ENCODE results near the gene UNC93A.
"Not testable (repeated sequence)": the region's sequence is repeated elsewhere in the genome, so short reads cannot be mapped to it uniquely, and the experiment has no call there.

The UNC93A gene

DNA sequence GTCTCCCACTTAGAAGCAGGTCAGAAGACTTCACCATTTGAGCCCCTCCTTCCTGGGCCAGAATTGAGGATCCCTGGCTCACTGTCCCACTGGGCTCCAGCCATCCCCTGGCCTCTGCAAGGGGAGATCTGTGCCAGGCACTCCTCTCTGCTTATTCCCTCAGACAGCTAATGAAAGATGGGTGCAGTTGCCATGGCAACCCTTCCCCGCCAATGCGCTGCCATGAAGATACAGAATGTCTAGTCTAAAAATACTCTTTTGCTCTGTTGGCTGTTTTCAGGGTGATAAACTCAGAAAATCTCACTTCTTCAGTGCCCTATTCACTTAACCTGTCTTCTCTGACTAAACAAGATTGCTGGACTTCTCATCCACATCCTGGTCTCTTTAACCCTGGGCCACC, 20.2 kb downstream of the UNC93A start:
- ATAC-seq (ENCODE audit: low read depth), result no peak

DNA sequence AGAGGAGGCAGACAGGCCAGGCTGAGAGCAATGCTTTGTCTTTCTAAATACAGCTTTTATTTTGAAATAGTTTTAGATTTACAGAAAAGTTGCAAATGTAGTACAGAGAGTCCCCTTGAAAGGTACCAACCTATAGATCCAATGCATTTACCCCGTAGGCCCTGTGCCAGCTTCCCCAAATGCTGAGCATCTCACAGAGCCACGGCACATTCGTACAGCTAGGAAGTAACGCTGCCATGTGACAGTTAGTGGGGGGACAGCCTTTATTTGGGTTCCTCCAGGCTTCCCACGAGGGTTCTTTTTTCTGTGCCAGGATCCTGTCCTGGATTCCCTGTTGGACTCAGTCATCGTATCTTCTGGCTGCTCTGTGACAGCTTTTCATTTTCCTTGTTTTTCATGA, 20.6 kb downstream of the UNC93A start:
- H3K27me3 ChIP-seq (ENCODE audit: insufficient read depth, poor library complexity, severe bottlenecking), result not testable (repeated sequence)

More for the DNA sequence above, 20.2 kb downstream of the UNC93A start:
- TF ChIP-seq, protein P1, sequence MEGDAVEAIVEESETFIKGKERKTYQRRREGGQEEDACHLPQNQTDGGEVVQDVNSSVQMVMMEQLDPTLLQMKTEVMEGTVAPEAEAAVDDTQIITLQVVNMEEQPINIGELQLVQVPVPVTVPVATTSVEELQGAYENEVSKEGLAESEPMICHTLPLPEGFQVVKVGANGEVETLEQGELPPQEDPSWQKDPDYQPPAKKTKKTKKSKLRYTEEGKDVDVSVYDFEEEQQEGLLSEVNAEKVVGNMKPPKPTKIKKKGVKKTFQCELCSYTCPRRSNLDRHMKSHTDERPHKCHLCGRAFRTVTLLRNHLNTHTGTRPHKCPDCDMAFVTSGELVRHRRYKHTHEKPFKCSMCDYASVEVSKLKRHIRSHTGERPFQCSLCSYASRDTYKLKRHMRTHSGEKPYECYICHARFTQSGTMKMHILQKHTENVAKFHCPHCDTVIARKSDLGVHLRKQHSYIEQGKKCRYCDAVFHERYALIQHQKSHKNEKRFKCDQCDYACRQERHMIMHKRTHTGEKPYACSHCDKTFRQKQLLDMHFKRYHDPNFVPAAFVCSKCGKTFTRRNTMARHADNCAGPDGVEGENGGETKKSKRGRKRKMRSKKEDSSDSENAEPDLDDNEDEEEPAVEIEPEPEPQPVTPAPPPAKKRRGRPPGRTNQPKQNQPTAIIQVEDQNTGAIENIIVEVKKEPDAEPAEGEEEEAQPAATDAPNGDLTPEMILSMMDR (IDR thresholded peaks at IDR 0.05; ENCODE audit: poor library complexity, severe bottlenecking), result no peak
- no peaks in the 10 kb centered on the region for H3K9me3 ChIP-seq (ENCODE audit: severe bottlenecking)
- no peaks in the 10 kb centered on the region for H3K27me3 ChIP-seq (ENCODE audit: insufficient read depth, poor library complexity, severe bottlenecking)
- no peaks in the 10 kb centered on the region for H3K36me3 ChIP-seq (ENCODE audit: low read depth)
- no peak overlapping the region for H3K4me3 ChIP-seq (ENCODE audit: severe bottlenecking)
- no peak overlapping the region for H3K27ac ChIP-seq (ENCODE audit: poor library complexity, severe bottlenecking)
- no peak for DNase-seq (ENCODE audit: low spot score)
- H3K4me1 ChIP-seq (ENCODE audit: insufficient read depth, poor library complexity, severe bottlenecking), result no peaks in the 10 kb centered on the region

GRCh38 chr6:167314180-167314821, 23.2 kb downstream of the UNC93A start:
- no peak overlapping the region for H3K27ac ChIP-seq (ENCODE audit: poor library complexity, severe bottlenecking)
- H3K9me3 ChIP-seq (ENCODE audit: severe bottlenecking), result no peaks in the 10 kb centered on the region
- no peaks in the 10 kb centered on the region for H3K36me3 ChIP-seq (ENCODE audit: low read depth)
- no peak for ATAC-seq (ENCODE audit: low read depth)
- DNase-seq (ENCODE audit: low spot score), result no peak
- H3K4me3 ChIP-seq (ENCODE audit: severe bottlenecking), result no peak overlapping the region
- H3K27me3 ChIP-seq (ENCODE audit: insufficient read depth, poor library complexity, severe bottlenecking), result no peaks in the 10 kb centered on the region
- TF ChIP-seq, protein P1 (IDR thresholded peaks at IDR 0.05; ENCODE audit: poor library complexity, severe bottlenecking), result no peak
- no peaks in the 10 kb centered on the region for H3K4me1 ChIP-seq (ENCODE audit: insufficient read depth, poor library complexity, severe bottlenecking)

More for the DNA sequence above, 20.6 kb downstream of the UNC93A start:
- not testable (repeated sequence) for H3K4me1 ChIP-seq (ENCODE audit: insufficient read depth, poor library complexity, severe bottlenecking); H3K27ac ChIP-seq (ENCODE audit: poor library complexity, severe bottlenecking); H3K36me3 ChIP-seq (ENCODE audit: low read depth); ATAC-seq (ENCODE audit: low read depth); H3K9me3 ChIP-seq (ENCODE audit: severe bottlenecking); DNase-seq (ENCODE audit: low spot score); H3K4me3 ChIP-seq (ENCODE audit: severe bottlenecking)

- Histone ChIP-seq H3K4me1 (ENCODE audit: insufficient read depth, poor library complexity, severe bottlenecking) (no peaks in the 10 kb centered on the region), H3K9me3 (ENCODE audit: severe bottlenecking) (no peaks in the 10 kb centered on the region), H3K27ac (ENCODE audit: poor library complexity, severe bottlenecking) (no peak overlapping the region), H3K36me3 (ENCODE audit: low read depth) (no peaks in the 10 kb centered on the region), H3K4me3 (ENCODE audit: severe bottlenecking) (no peak overlapping the region), H3K27me3 (ENCODE audit: insufficient read depth, poor library complexity, severe bottlenecking) (no peaks in the 10 kb centered on the region)
- ATAC-seq (ENCODE audit: low read depth) (no peak), DNase-seq (ENCODE audit: low spot score) (no peak)
- TF ChIP-seq, protein P1 (IDR thresholded peaks at IDR 0.05; ENCODE audit: poor library complexity, severe bottlenecking), result no peak
These were observed 26.1 kb downstream of the UNC93A start for GRCh38 chr6:167317172-167317571.

DNA sequence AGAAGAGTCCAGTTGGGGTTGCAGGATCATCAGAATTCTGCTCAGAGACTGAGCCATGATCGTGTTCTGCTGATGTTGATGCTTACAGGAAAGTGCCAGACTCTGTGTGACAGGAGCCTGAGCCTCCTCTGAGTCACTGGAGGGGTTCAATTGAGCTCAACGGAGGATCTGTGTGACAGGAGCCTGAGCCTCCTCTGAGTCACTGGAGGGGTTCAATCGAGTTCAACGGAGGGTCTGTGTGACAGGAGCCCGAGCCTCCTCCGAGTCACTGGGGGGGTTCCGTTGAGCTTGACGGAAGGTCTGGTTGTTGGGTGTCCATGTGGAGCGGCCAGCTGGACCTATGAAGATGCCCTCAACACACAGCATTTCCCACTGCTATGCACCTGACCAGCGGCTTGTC, 27.2 kb downstream of the UNC93A start:
- ATAC-seq (ENCODE audit: low read depth); H3K9me3 ChIP-seq (ENCODE audit: severe bottlenecking); H3K27ac ChIP-seq (ENCODE audit: poor library complexity, severe bottlenecking); H3K4me1 ChIP-seq (ENCODE audit: insufficient read depth, poor library complexity, severe bottlenecking); H3K27me3 ChIP-seq (ENCODE audit: insufficient read depth, poor library complexity, severe bottlenecking); H3K36me3 ChIP-seq (ENCODE audit: low read depth); H3K4me3 ChIP-seq (ENCODE audit: severe bottlenecking); DNase-seq (ENCODE audit: low spot score): not testable (repeated sequence)

- not testable (repeated sequence) for H3K27ac ChIP-seq (ENCODE audit: poor library complexity, severe bottlenecking); H3K4me3 ChIP-seq (ENCODE audit: severe bottlenecking); H3K9me3 ChIP-seq (ENCODE audit: severe bottlenecking); H3K27me3 ChIP-seq (ENCODE audit: insufficient read depth, poor library complexity, severe bottlenecking); ATAC-seq (ENCODE audit: low read depth); H3K4me1 ChIP-seq (ENCODE audit: insufficient read depth, poor library complexity, severe bottlenecking); H3K36me3 ChIP-seq (ENCODE audit: low read depth); DNase-seq (ENCODE audit: low spot score)
These were observed 27.7 kb downstream of the UNC93A start for GRCh38 chr6:167318856-167319255.

GRCh38 chr6:167319856-167320753, 29.0 kb downstream of the UNC93A start:
- not testable (repeated sequence) for H3K4me3 ChIP-seq (ENCODE audit: severe bottlenecking); H3K4me1 ChIP-seq (ENCODE audit: insufficient read depth, poor library complexity, severe bottlenecking); H3K36me3 ChIP-seq (ENCODE audit: low read depth); DNase-seq (ENCODE audit: low spot score); H3K27me3 ChIP-seq (ENCODE audit: insufficient read depth, poor library complexity, severe bottlenecking); H3K27ac ChIP-seq (ENCODE audit: poor library complexity, severe bottlenecking); H3K9me3 ChIP-seq (ENCODE audit: severe bottlenecking)
- peak; percentile 99 for ATAC-seq (ENCODE audit: low read depth)

GRCh38 chr6:167320754-167321056, 29.6 kb downstream of the UNC93A start:
- H3K27ac ChIP-seq (ENCODE audit: poor library complexity, severe bottlenecking); H3K4me1 ChIP-seq (ENCODE audit: insufficient read depth, poor library complexity, severe bottlenecking); H3K4me3 ChIP-seq (ENCODE audit: severe bottlenecking); DNase-seq (ENCODE audit: low spot score); H3K36me3 ChIP-seq (ENCODE audit: low read depth); H3K9me3 ChIP-seq (ENCODE audit: severe bottlenecking); H3K27me3 ChIP-seq (ENCODE audit: insufficient read depth, poor library complexity, severe bottlenecking): not testable (repeated sequence)
- ATAC-seq (ENCODE audit: low read depth), result peak; percentile 56

- H3K9me3 ChIP-seq (ENCODE audit: severe bottlenecking); H3K27me3 ChIP-seq (ENCODE audit: insufficient read depth, poor library complexity, severe bottlenecking); H3K36me3 ChIP-seq (ENCODE audit: low read depth); ATAC-seq (ENCODE audit: low read depth); DNase-seq (ENCODE audit: low spot score); H3K27ac ChIP-seq (ENCODE audit: poor library complexity, severe bottlenecking); H3K4me3 ChIP-seq (ENCODE audit: severe bottlenecking); H3K4me1 ChIP-seq (ENCODE audit: insufficient read depth, poor library complexity, severe bottlenecking): not testable (repeated sequence)
These were observed 30.1 kb downstream of the UNC93A start for GRCh38 chr6:167321185-167321584.

Measured in RWPE2 (cell line).